GM18870 (cell line): ENCODE data around the gene WEE1.
"Not testable (repeated sequence)": the region's sequence is repeated elsewhere in the genome, so short reads cannot be mapped to it uniquely, and the experiment has no call there.

Experiments
- ATAC-seq: cut with Tn5 transposase; IDR thresholded peaks from one replicate; pipeline ENCODE4 v1.9.1; 2021; ENCODE audit warnings: moderate library complexity; ENCODE audit not compliant: unreplicated experiment

WEE1 gene

DNA sequence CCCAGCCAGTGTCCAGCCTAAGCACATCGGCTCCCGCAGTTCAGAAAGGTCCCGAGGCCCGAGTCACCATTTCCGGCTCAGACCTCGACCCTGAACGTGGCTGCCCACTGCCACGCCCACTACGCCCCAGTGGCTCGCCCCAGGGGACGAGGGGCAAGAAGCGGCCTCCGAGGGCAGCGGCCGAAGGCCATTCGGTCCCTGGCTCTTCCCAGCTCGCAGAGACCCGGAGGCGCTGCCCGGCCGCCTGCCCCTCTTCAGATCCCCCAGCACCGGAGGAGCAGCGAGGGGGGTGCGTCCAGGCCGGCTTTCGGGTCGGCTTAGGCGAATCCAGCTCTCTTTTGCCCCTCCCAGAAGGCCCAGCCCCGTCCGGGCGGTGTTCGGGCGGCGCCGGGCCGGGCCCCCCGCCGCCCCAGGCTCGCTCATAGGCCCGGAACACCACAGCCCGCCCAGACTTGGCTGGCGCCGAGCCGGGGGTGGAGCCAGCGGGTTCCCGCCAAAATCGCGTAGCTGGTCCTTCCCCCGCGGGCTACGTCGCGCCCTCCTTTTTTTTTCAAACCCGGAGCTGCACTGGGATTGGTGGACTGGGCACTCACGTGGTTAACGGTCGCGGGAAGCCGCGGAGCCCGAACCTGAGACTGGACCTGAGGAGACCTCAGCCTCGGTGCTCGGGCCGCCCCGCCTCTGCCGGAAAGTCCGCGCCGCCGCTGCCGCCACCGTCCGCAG lies at the start of gene WEE1:
WEE1 (plus strand) TSS at position 619 of the 723 bp plus-strand sequence. CDS start 264 bp downstream, outside the sequence.
- ATAC-seq = peak; percentile 76

DNA sequence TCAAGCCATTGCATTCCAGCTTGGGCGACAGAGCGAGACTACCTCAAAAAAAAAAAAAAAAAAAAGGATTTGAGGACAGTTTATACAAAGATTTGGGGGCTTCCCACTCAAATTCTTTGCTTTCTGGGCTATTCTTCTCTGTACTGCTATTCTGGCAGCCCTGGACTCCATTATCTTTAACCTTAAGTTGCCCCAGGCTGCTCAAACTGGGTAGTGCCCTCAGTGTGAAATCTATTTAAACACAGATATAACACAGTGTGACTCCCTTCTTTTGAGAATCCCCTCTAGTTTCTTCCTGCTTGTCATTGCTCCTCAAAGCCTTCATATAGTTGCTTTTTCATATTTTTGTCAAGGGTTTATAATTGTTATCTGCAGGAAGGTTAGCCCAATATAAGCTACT lies 49.5 kb upstream of the WEE1 start:
- ATAC-seq = no peak

DNA sequence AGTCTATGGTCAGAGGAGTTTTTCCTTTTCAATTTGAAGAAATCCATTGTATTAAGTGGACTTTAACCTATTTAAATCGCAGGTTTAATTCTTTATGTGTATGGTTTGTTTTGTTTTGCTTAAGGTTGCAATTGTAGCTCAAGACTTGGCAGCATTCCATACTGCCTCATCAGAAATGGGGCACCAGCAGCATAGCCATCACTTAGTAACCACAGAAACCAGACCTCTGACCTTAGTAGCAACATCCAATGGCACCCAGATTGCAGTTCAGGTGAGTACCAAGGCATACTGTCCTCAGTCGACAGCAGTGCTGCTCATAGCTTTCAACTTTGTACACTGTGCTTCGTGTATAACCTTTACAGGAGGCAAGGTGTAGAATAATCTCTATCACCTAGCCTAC lies 48.4 kb upstream of the WEE1 start:
- ATAC-seq = no peak

DNA sequence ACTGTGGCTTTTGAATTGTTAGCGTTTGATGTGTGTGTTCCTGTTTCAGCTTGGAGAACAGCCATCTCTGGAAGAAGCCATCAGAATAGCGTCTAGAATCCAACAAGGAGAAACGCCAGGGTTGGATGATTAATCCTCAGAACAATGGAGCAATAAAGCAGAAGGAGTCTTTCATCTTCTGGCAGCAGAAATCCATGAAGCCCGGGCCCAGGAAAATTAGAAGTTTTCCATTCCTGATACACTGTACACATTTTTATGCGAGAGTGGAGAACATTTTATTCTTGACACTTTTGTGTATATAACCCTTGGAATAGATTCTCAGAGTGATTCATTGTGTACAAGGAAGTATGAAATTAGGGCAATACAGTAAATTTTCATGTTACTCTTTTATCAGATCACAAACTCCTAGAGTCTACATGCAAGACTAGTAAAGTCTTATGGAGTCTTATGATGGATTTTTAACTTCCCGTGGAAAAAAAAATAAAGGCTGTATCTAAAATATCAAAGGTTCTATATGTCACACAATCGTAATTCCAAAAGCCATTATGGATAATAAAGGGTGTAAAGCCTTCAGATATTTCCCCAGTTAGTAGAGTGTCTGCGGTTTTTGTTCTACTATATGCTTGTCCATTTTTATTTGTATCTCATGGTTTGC lies 45.9 kb upstream of the WEE1 start:
- ATAC-seq = no peak

DNA sequence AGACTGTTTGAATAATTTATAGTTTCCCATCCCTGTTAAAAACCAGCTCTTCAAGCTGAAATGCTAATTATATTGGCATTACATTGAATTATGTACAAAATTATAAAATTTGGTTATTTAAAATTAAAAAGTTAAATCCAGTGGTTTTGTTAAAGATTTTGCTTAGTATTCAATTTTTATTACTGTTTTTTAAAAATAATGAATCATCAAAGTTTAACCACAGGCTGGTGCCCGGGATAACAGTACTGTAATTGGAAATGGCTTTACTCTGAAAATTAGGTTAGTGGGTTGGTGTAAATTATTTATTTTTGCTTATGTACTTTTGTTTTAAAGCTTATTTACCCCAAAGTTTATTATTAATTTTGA lies 45.4 kb upstream of the WEE1 start:
- no peak for ATAC-seq

DNA sequence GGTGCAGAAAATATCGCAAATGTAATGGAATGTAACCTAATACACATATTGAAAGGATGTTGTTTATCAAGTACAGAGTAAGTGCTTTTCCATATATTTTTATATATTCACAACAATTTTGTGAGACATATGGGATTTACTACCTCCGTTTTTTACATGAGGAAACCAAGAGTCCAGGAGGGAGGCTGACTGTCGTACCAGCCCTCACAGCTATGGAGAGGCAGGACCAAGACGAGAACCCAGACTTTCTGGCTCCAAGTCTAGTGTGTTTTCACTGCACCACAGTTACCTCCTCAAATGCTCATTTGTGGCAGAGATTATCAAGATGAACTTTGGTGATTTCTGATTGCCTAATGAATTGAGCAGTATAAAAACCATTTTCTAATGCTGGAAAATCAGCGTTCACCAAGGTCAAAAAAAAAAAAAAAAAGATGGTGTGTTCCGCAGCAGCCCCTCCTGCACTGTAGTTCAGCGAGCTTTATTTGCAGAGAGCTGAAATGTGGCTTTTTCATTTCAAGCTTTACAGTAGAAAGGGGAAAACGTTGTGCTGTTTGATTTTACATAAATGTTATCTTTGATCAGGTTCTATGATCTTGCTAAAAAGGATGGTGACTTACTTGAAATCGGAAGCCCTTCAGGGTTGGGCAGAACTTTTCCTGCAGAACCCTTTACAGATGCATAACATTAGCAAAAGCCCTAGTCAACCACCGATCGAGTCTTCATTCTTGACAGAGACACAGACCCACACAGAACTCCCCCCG lies 44.7 kb upstream of the WEE1 start:
- no peak for ATAC-seq

DNA sequence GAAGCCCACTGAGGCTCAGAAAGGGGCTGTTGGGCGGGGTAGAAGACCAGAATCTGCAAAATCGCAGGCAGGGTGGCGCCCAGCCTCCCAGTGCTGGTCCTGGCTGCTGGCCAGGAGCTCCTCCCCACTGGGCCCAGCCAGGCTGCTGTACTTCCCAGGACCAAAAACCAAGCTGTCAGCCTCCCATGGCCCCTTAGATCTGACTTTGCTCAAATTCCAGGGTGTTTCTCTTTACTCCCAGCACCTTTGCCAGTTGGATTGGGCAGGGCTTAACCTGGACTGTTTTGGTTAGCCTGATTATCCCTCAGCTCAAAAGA lies 44.2 kb upstream of the WEE1 start:
- no peak for ATAC-seq

DNA sequence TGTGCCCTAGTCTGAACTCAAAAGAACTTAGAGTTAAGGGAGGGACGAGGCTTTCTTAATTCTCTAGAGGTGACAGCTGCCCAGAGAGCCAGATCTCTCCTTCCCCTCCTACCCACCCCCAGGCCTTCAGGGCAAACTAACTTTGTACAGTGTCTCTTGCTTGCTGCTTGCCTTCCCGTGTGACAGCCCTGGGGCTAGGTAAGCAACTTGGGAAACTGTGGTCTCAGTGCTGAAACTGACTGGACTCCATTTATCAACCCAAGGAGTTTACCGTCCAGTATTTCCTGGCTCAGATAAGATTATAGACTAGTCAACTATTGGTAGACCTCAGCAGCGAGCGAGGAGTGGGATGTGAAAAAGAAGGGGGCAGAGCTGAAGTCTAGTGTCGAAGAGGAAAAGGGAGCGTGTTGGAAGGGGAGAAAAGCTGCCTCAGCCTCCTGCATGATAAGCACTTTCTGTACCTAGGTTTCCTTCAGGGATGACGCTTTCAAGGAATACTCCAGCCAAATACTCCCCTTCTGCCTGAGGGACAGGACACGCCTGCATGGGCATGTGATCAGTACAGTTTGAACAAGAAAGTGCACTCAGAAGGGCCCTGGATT lies 43.3 kb upstream of the WEE1 start:
- ATAC-seq = no peak

DNA sequence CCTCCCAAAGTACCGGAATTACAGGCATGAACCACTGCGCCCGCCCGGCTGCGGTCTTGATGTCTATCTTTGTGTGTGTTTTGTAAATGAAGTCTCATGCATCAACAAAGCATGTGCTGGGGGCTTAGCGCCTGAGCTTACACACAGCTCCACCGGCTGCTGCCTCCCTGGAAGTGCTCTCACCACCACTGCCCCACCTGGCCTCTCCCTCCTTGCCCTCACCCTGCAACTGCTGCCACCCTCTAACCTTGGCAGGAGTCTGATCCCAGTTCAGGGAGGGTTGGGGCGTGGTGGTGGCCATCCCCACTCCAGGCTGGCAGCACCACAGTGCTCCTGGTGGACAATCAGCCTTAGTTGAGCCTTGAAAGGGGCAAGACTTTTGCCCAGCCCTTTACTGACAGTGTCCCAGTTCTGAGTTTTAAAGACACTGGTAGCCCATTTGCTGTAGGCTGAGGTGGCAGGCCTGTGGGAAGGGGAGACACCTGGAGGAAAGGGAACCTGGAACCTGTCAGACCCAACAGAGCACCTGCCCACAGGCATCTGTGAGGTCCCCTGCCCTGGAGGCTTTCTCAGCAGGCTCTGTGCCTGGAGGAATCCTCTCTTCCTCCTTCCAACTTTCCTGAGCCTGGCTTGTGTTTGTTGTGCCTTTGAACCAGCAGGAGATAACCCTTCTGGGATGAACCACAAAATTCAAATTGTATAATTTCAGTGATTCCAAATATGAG lies 42.4 kb upstream of the WEE1 start:
- no peak for ATAC-seq

DNA sequence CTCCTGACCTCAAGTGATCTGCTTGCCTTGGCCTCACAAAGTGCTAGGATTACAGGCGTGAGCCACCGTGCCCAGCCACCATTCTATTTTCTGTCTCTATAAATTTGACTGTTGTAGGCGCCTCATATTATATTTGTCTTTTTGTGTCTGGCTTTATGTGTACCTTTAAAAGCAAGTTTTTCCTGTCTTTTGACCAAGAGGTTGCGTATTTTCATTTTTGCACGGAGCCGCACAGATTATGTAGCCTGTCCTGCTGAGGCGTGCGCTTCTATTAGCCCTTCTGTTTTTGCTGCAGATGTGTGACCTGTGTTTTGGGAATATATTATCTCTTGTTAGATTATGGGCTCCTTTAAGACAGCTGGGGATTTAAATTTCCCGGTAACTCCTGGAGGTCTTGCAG lies 40.4 kb upstream of the WEE1 start:
- ATAC-seq = no peak

DNA sequence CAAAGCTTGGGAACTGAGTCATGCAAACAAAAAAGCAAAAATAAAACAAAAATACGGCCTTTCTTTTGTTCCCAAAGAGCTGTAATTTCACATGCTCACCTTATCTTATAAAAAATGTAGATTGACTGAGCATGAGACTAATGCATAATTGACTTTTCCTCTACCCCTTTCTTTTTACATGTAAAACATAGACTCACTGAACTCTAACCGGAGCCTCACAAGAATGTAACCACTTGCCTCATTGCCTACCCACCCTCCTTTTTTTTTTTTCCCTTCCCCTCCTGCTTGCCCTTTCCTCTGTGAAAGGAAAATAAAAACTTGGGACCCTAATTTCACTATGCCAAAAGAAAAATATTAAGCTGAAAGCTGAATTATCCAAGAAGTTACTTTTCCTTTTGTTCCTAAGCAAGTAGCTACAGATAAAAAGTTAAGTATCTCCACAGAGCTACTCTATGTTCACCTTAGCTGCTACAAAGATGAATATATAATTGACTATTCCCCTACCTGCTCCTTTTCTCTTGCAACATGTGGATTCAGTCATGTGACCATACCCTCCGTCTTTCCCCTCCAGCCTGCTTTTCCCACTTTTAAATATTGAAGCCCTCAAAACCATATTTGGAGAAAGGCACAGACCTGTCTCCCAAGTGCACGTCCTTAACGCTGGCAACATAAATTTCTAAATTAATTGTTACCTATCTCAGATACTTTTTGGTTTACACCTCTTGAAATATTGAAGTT lies 39.6 kb upstream of the WEE1 start:
- ATAC-seq = no peak

DNA sequence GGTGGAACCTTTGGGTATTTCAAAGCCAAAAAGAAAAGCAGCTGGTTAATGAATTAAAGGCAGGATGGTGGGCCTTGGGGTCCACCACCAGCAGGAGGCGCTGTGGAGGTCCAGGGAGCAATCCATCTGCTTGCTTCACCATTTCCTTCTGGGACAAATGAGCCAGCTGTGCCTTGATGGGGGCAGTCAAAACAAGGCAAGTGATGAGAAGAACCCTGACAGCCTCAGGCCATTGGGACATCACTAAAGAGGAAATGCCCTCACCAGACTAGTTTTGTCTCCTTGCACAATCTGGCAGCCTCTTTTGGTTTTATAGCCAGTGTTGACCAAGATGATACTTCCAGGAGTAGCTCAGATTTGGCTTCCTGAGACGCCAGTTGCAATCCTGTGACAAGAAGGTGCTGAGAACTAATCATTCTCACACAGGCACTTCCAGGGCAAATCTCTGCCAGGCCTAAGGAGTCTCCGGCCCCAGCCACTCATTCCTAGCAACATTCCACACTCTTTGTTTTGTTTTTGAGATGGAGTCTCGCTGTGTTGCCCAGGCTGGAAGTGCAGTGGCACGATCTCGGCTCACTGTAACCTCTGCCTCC lies 38.2 kb upstream of the WEE1 start:
- ATAC-seq = no peak

DNA sequence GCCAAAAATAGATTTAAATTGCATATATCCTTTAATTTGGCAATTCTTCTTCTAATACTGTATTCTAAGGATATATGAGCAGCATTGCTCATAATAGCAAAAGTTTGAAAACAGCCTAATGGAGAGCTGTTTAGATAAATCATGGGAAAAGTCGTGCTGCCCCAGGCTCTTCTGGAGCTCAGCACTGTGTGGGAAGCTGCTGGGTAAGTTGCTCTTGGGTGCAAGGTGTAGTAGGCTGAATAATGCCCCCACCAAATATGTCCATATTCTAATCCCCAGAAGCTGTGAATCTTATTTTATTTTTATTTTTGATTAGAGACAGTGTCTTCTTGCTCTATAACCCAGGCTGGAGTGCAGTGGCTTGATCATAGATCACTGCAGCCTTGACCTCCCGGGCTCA lies 34.9 kb upstream of the WEE1 start:
- no peak for ATAC-seq

DNA sequence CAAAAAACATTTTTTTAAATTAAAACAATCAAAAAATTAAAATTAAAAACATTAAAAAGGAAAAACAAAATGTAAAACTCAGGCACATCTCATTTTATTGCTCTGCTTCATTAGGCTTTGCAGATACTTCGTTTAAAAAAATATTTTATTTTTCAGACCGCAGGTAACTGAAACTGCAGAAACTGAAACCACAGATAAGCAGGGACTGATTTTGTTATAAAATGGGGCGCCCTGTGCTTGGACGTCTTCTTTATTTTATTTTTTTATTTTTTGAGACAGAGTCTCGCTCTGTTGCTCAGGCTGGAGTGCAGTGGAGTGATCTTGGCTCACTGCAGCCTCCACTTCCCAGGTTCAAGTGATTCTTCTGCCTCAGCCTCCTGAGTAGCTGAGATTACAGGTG lies 24.3 kb upstream of the WEE1 start:
- not testable (repeated sequence) for ATAC-seq

DNA sequence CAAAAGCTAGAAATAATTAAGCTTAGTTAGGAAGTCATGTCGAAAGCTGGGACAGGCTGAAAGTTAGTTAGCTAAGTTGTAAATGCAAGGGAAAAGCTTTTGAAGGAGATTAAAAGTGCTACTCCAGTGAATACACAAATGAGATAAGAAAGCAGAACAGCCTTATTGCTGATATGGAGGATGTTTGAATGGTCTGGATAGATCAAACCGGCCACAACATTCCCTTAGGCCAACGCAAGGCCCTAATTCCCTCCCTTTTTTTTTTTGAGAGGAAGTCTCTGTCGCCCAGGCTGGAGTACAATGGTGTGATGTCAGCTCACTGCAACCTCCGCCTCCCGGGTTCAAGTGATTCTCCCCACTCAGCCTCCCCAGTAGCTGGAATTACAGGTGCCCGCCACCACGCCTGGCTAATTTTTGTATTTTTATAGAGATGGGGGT lies 23.3 kb upstream of the WEE1 start:
- ATAC-seq = no peak

DNA sequence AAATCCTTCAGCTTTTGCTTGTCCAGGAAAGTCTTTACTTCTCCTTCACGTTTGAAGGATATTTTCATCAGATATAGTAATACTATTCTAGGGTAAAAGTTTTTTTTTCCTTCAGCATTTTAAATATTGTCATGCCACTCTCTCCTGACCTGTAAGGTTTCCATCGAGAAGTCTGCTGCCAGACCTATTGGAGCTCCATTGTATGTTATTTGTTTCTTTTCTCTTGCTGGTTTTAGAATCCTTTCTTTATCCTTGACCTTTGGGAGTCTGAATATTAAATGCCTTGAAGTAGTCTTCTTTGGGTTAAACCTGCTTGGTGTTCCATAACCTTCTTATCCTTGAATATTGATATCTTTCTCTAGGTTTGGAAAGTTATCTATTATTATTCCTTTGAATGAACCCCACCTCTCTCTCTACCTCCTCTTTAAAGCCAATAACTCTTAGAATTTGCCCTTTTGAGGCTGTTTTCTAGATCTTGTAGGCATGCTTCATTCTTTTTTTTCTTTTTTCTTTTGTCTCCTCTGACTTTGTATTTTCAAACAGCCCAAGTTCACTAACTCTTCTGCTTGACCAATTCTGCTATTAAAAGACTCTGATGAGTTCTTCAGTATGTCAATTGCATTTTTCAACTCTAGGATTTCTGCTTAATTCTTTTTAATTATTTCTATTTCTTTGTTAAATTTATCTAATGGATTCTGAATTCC lies 12.0 kb upstream of the WEE1 start:
- no peak for ATAC-seq

DNA sequence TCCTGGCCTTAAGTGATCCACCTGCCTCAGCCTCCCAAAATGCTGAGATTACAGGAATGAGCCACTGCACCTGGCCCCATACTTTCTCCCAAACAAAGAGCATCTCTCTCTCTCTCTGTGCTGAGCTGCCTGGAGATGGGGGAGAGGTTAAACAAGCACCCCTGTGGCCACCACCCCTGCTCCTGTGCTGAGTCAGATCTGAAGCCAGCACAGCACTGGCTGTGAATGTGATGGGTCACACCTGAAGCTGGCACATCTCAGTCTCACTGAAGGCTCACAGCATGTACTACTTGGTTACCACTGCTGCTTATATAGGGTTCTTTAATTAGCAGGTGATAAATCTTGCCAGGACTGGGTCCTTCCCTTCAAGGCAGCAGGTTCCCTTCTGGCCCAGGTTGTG lies 10.8 kb upstream of the WEE1 start:
- no peak for ATAC-seq

DNA sequence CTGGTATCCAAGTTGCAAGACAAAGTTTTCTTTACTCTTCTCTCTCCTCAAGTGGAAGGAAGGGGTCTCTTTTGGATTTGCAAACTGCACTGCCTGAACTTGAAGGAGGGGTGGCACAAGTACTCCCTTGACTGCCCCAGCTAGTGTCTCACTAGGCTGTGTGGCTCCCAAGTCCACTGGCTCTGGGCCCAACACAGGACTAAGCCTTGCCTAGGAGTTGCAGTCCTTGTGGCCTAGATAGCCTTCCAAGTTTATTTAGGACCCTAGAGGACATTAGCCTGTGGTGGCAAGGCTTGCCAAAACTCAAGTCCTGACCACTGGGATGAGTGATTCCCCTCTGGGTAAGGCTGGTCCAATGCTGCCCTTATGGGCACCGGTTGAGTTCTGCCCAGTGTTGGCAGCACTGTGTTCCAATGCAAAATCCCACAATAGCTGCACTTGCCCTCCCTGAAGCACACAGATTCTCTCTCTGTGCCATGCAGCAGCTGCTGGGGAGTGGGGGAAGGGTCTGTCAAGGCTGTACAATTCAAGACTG lies 10.2 kb upstream of the WEE1 start:
- no peak for ATAC-seq
